Measurements from ENCODE around the gene KLHL13.
"Not testable (repeated sequence)": the region's sequence is repeated elsewhere in the genome, so short reads cannot be mapped to it uniquely, and the experiment has no call there.

The KLHL13 gene, protein sequence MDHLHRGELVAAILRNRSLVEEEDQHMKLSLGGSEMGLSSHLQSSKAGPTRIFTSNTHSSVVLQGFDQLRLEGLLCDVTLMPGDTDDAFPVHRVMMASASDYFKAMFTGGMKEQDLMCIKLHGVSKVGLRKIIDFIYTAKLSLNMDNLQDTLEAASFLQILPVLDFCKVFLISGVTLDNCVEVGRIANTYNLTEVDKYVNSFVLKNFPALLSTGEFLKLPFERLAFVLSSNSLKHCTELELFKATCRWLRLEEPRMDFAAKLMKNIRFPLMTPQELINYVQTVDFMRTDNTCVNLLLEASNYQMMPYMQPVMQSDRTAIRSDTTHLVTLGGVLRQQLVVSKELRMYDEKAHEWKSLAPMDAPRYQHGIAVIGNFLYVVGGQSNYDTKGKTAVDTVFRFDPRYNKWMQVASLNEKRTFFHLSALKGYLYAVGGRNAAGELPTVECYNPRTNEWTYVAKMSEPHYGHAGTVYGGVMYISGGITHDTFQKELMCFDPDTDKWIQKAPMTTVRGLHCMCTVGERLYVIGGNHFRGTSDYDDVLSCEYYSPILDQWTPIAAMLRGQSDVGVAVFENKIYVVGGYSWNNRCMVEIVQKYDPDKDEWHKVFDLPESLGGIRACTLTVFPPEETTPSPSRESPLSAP

DNA sequence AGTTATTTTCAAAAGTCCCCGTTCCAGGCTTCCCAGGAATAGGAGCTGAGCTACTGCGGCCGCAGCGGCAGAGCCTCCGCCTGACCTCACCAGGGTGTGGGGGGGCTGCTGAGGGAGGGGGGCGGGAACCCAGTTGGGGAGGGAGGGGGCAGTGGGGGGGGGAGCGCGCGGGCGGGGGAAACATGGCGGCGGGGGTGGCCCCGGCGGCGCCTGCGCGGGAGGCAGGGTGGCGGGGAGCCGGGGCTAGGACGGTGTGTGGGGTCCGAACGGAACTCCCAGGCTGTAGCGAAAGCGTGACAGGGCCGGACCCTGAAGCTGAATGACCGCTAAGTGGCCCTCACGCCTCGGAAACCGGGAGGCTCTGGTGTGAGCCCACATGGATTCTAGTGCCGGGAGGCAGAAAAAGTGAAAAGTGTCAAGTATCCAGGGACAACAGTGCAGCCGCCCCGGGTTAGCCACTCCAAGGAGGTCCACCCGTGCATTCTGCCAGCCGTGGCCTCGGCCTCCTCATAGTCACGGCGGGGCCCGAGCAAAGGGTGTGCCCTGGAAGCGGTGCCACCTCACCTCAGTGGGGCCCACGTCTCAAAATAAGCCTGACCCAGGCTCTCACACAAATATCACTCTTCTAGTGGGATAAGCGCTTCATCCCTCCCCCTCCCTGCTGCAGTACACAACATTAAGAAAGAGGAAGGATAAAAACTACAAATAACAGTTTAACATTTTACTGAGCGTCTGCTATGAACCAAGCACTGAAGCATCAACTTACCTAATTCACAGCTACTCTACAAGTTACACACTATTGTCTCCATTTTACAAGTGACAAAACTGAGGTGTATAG, at the start of gene KLHL13:
Gene KLHL13 (minus strand): TSS at position 98 of the 838 bp plus-strand sequence. CDS start 88,337 bp downstream, outside the sequence.
- Histone ChIP-seq H3K4me1 (ENCODE audit: control insufficient read depth, insufficient read depth, low read length) (no peaks in the 10 kb centered on the region), H3K4me3 (ENCODE audit: low read length) (peak within 1 kb of the TSS; percentile 81), H3K27me3 (ENCODE audit: control insufficient read depth, insufficient read depth, low read length) (no peaks in the 10 kb centered on the region), H3K36me3 (ENCODE audit: control insufficient read depth, insufficient read depth, low read length) (no peaks in the 10 kb centered on the region), H3K9me3 (ENCODE audit: control insufficient read depth, insufficient read depth, low read length) (no peaks in the 10 kb centered on the region), H3K27ac (ENCODE audit: low read length) (no peak within 1 kb of the TSS)
- DNase-seq (ENCODE audit: low read depth, low spot score) = no peak
- WGBS (ENCODE audit: insufficient coverage, insufficient read length) = no CpG with 5 or more reads among the region's 42 CpGs

DNA sequence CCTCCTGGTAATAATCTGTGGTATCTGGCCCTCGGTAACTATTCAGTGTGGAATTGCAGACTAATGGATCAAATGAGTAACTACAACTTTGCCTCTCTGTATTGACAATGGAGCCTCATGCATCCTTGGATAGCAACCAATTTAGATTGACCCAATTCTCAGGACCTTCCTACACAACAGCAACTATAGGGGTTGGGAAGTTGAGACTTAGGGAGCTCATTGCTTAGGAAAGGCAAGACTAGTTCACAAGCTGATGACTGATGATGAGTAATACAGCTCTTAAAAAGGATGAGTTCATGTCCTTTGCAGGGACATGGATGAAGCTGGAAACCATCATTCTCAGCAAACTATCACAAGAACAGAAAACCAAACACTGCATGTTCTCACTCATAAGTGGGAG, 47.5 kb upstream of the KLHL13 start:
- Histone ChIP-seq H3K27me3 (ENCODE audit: control insufficient read depth, insufficient read depth, low read length) (no peaks in the 10 kb centered on the region), H3K4me1 (ENCODE audit: control insufficient read depth, insufficient read depth, low read length) (no peaks in the 10 kb centered on the region), H3K36me3 (ENCODE audit: control insufficient read depth, insufficient read depth, low read length) (no peaks in the 10 kb centered on the region), H3K4me3 (ENCODE audit: low read length) (no peak overlapping the region), H3K9me3 (ENCODE audit: control insufficient read depth, insufficient read depth, low read length) (no peaks in the 10 kb centered on the region), H3K27ac (ENCODE audit: low read length) (no peak overlapping the region)
- no CpG with 5 or more reads among the region's 1 CpG for WGBS (ENCODE audit: insufficient coverage, insufficient read length)
- DNase-seq (ENCODE audit: low read depth, low spot score) = no peak

DNA sequence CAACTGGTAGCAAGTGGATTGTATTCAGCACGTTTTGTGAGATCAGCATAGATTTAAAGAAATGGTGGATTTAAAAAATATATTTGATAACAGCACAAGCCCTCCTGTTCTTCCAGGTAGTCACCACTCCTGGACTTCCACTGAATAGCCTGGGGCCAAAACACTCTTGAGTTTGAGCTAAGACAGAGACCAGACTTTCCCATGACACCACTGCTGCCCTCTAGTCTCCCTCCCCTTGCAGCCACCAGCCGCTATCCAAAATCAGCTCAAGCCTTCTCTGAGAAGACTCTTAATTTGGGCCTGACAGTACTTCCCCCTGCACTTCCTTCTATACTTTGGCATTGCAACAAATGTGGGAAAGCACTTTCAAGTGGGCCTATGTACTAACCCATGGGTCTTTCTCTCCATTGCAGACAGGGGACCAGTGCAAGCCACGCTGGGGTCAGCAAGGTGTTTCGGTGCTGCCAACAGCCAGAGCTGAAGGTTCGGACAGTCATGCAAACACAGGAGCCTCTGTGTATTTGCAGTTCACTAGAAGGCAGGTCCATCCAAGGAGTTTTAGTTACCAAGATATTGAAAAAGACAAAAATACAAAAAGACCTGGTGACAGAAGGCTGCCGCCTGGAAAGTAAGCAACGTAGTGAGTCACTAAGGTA, 40.5 kb upstream of the KLHL13 start:
- Histone ChIP-seq H3K36me3 (ENCODE audit: control insufficient read depth, insufficient read depth, low read length) (no peaks in the 10 kb centered on the region), H3K27ac (ENCODE audit: low read length) (no peak overlapping the region), H3K27me3 (ENCODE audit: control insufficient read depth, insufficient read depth, low read length) (no peaks in the 10 kb centered on the region), H3K4me3 (ENCODE audit: low read length) (no peak overlapping the region), H3K9me3 (ENCODE audit: control insufficient read depth, insufficient read depth, low read length) (no peaks in the 10 kb centered on the region), H3K4me1 (ENCODE audit: control insufficient read depth, insufficient read depth, low read length) (no peaks in the 10 kb centered on the region)
- no CpG with 5 or more reads among the region's 7 CpGs for WGBS (ENCODE audit: insufficient coverage, insufficient read length)
- no peak for DNase-seq (ENCODE audit: low read depth, low spot score)

DNA sequence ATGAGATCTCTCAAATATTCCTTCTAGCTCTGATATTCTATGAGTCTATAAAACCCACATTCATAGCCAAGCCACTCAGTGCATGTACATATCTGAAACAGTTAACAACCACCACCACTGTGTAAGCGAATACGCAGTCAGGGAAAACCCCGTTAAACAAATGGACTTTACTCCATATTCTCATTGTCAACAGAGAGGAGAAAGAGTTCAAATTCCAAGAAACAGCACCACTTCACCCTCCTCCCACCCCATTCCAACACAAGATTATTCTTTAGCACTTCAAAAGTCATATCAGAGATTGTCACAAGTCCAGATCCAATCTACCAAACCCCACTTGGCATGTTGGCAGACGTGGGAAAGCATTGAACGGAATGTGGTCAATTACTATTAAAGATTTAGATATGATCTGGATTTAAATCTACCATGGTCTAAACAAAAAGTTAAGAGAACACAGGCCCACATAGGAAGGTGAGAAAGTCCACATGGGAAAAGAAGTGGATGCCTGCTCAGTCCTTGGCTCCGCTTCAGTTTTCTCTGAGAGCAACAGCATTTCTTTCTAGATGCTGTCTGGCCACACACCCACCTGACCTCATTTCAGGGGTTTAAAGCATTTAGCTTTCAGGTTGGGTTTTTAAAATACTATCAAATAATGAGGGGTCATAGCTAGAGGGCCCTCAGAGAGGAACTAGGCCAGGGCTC, 39.8 kb upstream of the KLHL13 start:
- no peaks in the 10 kb centered on the region for H3K27me3 ChIP-seq (ENCODE audit: control insufficient read depth, insufficient read depth, low read length)
- no peak overlapping the region for H3K4me3 ChIP-seq (ENCODE audit: low read length)
- no CpG with 5 or more reads among the region's 6 CpGs for WGBS (ENCODE audit: insufficient coverage, insufficient read length)
- no peaks in the 10 kb centered on the region for H3K4me1 ChIP-seq (ENCODE audit: control insufficient read depth, insufficient read depth, low read length)
- no peaks in the 10 kb centered on the region for H3K36me3 ChIP-seq (ENCODE audit: control insufficient read depth, insufficient read depth, low read length)
- no peaks in the 10 kb centered on the region for H3K9me3 ChIP-seq (ENCODE audit: control insufficient read depth, insufficient read depth, low read length)
- DNase-seq (ENCODE audit: low read depth, low spot score) = no peak
- H3K27ac ChIP-seq (ENCODE audit: low read length) = no peak overlapping the region

DNA sequence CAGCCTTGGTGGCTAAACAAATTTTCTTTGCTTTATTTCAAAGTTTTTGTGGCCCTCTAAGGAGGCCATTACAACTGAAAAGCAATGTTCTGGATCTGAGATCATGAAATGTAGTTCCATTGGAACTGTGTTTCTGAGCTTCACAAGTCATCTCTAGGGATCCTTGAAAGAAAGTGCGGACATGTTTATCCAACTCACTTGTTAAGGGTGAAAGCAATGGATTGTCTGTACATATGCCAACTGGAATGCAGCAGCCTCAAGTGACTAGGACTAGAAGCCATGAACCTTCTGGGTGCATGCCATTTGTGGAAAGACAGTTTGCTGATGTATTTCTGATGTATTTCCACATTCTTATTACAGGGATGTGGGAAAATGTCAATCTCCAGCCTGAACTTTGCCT, 36.7 kb upstream of the KLHL13 start:
- H3K9me3 ChIP-seq (ENCODE audit: control insufficient read depth, insufficient read depth, low read length) = no peaks in the 10 kb centered on the region
- H3K27me3 ChIP-seq (ENCODE audit: control insufficient read depth, insufficient read depth, low read length) = no peaks in the 10 kb centered on the region
- WGBS (ENCODE audit: insufficient coverage, insufficient read length) = no CpG with 5 or more reads among the region's 1 CpG
- no peak overlapping the region for H3K27ac ChIP-seq (ENCODE audit: low read length)
- no peak for DNase-seq (ENCODE audit: low read depth, low spot score)
- no peaks in the 10 kb centered on the region for H3K4me1 ChIP-seq (ENCODE audit: control insufficient read depth, insufficient read depth, low read length)
- no peak overlapping the region for H3K4me3 ChIP-seq (ENCODE audit: low read length)
- no peaks in the 10 kb centered on the region for H3K36me3 ChIP-seq (ENCODE audit: control insufficient read depth, insufficient read depth, low read length)

DNA sequence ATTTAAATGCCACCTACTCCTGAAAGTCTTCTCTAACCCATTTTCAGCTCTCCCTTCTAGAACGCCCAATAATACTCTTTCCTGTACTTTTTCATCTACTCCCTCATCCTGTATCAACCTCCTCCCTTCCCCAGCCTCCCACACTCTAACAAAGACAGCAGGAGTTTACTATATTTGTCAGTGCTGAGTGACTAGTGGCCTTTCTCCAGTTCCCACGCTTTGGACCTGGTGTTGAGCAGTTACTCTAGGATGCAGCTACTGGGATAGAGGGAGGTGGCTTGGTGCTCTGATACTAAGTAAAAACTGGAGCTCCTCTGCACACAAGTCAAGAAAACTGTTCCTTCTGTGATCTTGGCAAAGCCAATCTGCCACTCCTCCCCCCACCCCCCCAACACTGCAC, 36.1 kb upstream of the KLHL13 start:
- Histone ChIP-seq H3K9me3 (ENCODE audit: control insufficient read depth, insufficient read depth, low read length) (no peaks in the 10 kb centered on the region), H3K27me3 (ENCODE audit: control insufficient read depth, insufficient read depth, low read length) (no peaks in the 10 kb centered on the region), H3K27ac (ENCODE audit: low read length) (no peak overlapping the region), H3K36me3 (ENCODE audit: control insufficient read depth, insufficient read depth, low read length) (no peaks in the 10 kb centered on the region), H3K4me1 (ENCODE audit: control insufficient read depth, insufficient read depth, low read length) (no peaks in the 10 kb centered on the region), H3K4me3 (ENCODE audit: low read length) (no peak overlapping the region)
- no CpG with 5 or more reads among the region's 2 CpGs for WGBS (ENCODE audit: insufficient coverage, insufficient read length)
- DNase-seq (ENCODE audit: low read depth, low spot score) = no peak

DNA sequence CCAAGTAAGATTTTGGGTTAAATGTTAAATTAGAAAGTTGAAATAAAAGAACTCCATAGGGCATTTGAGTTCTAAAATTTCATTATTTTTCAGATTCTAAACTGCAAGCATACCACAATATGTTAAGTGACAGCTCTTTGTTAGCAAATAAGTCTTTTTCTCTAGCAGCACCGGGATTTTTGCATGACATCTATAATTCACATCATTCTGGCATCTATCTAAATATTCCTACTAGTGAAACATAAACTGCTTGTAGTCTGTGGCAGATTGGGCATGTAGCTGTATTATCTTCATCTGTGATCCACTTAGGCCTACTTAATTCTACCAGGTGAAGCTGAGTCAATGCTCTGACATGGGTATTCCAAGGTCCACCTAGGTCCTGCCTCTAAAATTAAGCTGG, 32.1 kb upstream of the KLHL13 start:
- DNase-seq (ENCODE audit: low read depth, low spot score) = no peak
- H3K4me3 ChIP-seq (ENCODE audit: low read length) = no peak overlapping the region
- no peaks in the 10 kb centered on the region for H3K9me3 ChIP-seq (ENCODE audit: control insufficient read depth, insufficient read depth, low read length)
- H3K27me3 ChIP-seq (ENCODE audit: control insufficient read depth, insufficient read depth, low read length) = no peaks in the 10 kb centered on the region
- H3K27ac ChIP-seq (ENCODE audit: low read length) = no peak overlapping the region
- no CpG with 5 or more reads among the region's 1 CpG for WGBS (ENCODE audit: insufficient coverage, insufficient read length)
- H3K36me3 ChIP-seq (ENCODE audit: control insufficient read depth, insufficient read depth, low read length) = no peaks in the 10 kb centered on the region
- no peaks in the 10 kb centered on the region for H3K4me1 ChIP-seq (ENCODE audit: control insufficient read depth, insufficient read depth, low read length)

DNA sequence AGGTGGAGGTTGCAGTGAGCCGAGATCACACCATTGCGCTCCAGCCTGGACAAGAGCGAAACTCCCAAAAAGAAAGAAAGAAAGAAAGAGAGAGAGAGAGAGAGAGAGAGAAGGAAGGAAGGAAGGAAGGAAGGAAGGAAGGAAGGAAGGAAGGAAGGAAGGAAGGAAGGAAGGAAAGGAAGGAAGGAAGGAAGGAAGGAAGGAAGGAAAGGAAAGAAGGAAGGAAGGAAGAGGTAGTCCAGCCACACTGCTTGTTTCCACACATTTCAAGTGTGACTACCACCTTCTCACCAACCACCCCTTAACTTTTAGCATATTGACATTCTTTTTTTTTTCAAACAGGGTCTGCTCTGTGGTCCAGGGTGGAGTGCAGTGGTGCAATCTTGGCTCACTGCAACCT, 31.2 kb upstream of the KLHL13 start:
- not testable (repeated sequence) for H3K27ac ChIP-seq (ENCODE audit: low read length); H3K4me1 ChIP-seq (ENCODE audit: control insufficient read depth, insufficient read depth, low read length); H3K27me3 ChIP-seq (ENCODE audit: control insufficient read depth, insufficient read depth, low read length); H3K9me3 ChIP-seq (ENCODE audit: control insufficient read depth, insufficient read depth, low read length); H3K36me3 ChIP-seq (ENCODE audit: control insufficient read depth, insufficient read depth, low read length); DNase-seq (ENCODE audit: low read depth, low spot score); H3K4me3 ChIP-seq (ENCODE audit: low read length)
- no CpG with 5 or more reads among the region's 3 CpGs for WGBS (ENCODE audit: insufficient coverage, insufficient read length)

DNA sequence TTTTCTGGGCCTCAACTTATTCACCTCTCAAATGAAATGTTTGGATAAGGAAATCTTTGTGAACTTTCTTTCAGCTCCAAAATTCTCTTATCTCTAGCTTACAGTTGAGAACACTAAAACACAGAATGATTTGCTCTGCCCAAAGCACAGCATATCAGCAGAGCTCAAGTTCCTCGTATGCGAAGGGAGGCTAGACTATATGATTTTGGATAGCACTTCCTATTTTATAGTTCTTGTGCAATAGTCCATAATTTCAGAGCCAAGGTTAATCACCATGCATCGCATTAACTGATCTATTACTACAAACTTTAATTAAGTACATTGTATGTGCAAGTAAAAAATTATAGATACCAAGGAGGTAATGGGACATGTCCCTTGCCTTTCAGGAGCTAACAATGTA, 27.0 kb upstream of the KLHL13 start:
- WGBS (ENCODE audit: insufficient coverage, insufficient read length) = no CpG with 5 or more reads among the region's 3 CpGs
- H3K9me3 ChIP-seq (ENCODE audit: control insufficient read depth, insufficient read depth, low read length) = no peaks in the 10 kb centered on the region
- H3K27me3 ChIP-seq (ENCODE audit: control insufficient read depth, insufficient read depth, low read length) = no peaks in the 10 kb centered on the region
- H3K4me3 ChIP-seq (ENCODE audit: low read length) = no peak overlapping the region
- H3K27ac ChIP-seq (ENCODE audit: low read length) = no peak overlapping the region
- DNase-seq (ENCODE audit: low read depth, low spot score) = no peak
- no peaks in the 10 kb centered on the region for H3K4me1 ChIP-seq (ENCODE audit: control insufficient read depth, insufficient read depth, low read length)
- H3K36me3 ChIP-seq (ENCODE audit: control insufficient read depth, insufficient read depth, low read length) = no peaks in the 10 kb centered on the region

DNA sequence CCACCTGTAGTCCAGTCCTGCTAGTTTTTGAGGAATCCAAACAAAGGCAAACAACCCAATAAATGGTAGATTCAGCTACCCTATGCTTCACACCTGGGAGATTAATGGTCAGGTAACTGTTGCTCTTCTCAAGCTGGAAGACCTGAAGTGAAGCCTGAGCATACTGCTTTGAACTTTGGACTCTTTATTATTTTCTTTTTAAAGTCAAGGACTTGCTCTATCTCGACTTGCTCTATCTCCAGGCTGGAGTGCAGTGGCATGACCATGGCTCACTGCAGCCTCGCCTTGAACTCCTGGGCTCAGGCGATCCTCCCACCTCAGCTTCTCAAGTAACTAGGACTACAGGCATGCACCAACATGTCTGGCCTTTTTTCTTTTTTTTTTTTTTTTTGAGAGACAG, 14.7 kb upstream of the KLHL13 start:
- H3K27me3 ChIP-seq (ENCODE audit: control insufficient read depth, insufficient read depth, low read length) = no peaks in the 10 kb centered on the region
- no peaks in the 10 kb centered on the region for H3K9me3 ChIP-seq (ENCODE audit: control insufficient read depth, insufficient read depth, low read length)
- H3K36me3 ChIP-seq (ENCODE audit: control insufficient read depth, insufficient read depth, low read length) = no peaks in the 10 kb centered on the region
- H3K27ac ChIP-seq (ENCODE audit: low read length) = no peak overlapping the region
- no CpG with 5 or more reads among the region's 3 CpGs for WGBS (ENCODE audit: insufficient coverage, insufficient read length)
- no peak overlapping the region for H3K4me3 ChIP-seq (ENCODE audit: low read length)
- DNase-seq (ENCODE audit: low read depth, low spot score) = no peak
- H3K4me1 ChIP-seq (ENCODE audit: control insufficient read depth, insufficient read depth, low read length) = no peaks in the 10 kb centered on the region

Data from iPS DF 6.9 (cell line).